GM18858 (cell line): Measurements from ENCODE around the gene TTC7B.

Source experiments
- ATAC-seq: cut with Tn5 transposase; IDR thresholded peaks from one replicate; pipeline ENCODE4 v1.9.1; 2021; ENCODE audit not compliant: unreplicated experiment

The TTC7B gene

DNA sequence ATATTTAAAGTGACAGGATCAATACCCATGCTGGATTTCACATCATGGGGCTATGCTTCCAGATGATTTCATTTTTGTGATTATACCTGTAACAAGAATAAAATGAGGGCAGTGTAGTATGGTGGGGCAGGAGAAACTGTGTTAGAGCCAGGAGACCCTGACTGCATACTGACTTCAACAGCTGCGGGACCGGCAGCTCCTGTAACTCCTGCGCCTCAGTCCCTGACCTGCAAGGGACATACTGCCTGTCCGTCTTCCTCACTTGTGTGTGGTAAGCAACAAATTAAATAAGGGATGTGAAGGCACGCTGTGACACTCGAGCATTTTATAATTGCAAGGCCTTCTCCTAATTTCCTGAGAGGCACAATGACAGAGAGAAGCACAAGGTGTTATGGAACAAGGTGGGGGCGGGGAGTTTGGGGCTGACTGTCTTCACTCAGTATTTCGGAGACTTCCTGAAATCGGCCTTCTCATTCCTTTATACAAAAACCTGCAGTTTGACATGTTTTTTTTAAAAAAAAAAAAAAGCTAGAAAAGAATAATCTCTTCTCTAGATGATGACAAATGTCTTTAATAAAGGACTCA is 164.2 kb downstream of the TTC7B start:
- no peak for ATAC-seq

DNA sequence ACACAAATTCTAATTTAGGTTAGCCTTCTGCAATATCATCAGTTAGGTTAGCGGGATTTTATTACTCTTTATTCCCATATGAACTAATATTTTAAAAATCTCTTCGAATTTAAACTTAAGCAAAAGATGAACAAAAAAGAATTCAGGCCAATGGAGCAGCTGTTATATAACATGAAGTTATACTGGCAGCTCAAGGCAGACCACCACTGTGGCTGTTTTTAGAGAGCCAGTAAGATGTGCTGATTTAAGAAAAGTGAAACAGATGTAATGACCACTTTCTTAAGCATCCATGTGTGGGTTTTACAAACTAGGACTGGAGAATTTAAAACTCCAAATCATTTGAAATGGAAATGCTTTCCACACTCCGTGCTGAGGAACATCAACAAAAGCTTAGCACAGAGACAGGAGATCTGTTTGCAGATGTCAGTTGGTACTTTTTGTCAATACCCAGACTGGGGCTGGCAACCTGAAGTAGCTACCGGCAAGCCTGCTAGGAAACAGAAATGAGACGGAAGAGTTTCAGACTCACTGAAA is 164.9 kb downstream of the TTC7B start:
- ATAC-seq: no peak

- ATAC-seq: no peak
Observed at GRCh38 chr14:90649557-90650135, 166.6 kb downstream of the TTC7B start.

GRCh38 chr14:90649083-90649482 is 167.1 kb downstream of the TTC7B start:
- no peak for ATAC-seq

GRCh38 chr14:90648421-90648820 is 167.8 kb downstream of the TTC7B start:
- no peak for ATAC-seq

GRCh38 chr14:90647473-90648005 is 168.7 kb downstream of the TTC7B start:
- no peak for ATAC-seq

GRCh38 chr14:90645842-90646443 is 170.3 kb downstream of the TTC7B start:
- no peak for ATAC-seq

GRCh38 chr14:90644882-90645281 is 171.3 kb downstream of the TTC7B start:
- ATAC-seq: no peak

DNA sequence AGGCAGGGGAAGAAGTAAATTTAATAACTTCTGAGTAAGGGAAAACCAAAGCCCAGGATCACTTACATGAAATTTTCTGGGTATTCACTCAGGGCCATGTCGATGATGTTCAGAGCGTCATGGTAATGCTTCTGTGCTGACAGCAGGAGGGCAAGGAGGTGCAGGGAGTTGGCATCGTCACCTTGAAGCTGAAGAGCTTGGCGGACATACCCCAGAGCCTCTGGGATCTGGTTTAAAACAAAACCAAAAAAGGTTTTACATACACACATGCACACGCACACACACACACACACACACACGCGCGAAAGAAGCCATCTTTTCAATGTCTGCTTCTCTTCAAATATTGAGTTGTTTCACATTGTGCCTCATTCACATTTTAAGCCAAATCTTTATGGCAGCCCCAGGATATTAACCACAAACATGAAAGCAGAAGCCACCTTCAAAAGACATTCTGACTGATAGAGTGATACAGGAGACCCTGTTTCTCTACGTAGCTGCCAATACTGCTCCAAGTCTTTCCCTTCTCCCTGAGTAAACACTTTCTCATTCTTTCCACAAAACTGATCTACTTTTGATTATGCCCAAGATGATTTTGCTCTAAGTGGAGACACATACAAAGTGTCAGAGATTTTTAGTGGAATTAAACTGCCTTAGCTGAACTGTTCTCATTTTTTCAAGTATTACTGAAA is 172.1 kb downstream of the TTC7B start:
- no peak for ATAC-seq

- ATAC-seq: no peak
Observed at GRCh38 chr14:90642244-90642717, 173.9 kb downstream of the TTC7B start.

GRCh38 chr14:90641615-90642243 is 174.5 kb downstream of the TTC7B start:
- no peak for ATAC-seq

GRCh38 chr14:90641168-90641567 is 175.1 kb downstream of the TTC7B start:
- ATAC-seq: no peak

DNA sequence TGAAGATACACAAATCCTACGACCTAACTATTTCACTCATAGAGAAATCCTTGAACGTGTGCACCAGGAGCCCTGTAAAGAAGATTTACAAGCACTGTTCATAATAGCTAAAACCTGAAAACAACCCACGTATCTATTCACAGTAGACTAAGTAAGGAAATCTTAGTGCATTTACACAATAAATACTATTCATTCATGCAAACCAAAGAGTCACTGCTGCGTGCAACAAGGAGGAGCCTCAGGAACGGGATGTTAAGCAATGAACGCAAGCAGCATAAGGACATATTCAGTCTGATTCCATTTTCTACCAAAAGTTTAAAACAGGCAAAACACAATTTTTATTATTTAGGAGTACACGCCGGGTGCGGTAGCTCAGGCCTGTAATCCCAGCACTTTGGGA is 176.6 kb downstream of the TTC7B start:
- no peak for ATAC-seq

DNA sequence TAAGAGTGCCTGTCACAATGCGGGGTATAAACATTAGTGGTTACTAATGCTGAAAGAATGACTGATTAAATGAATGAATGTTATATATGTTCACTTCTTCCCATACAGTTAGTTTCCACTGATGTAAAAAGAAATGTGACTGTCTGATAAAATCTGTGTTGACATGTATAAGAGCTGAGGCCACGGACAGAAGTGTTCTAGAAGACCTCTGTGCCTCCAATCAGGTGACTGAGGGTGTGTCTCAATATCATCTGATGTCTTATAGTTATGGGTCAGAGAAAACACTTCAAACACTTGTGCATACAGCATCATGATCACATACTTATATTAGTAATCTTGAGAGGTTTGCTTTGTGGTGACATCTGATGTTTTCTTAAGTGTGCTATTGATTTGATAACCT is 183.4 kb downstream of the TTC7B start:
- ATAC-seq: no peak

- ATAC-seq: no peak
Observed at GRCh38 chr14:90632451-90632850, 183.8 kb downstream of the TTC7B start.

GRCh38 chr14:90630171-90630806 is 185.9 kb downstream of the TTC7B start:
- no peak for ATAC-seq

- ATAC-seq: no peak
Observed at GRCh38 chr14:90629471-90629870, 186.8 kb downstream of the TTC7B start.

DNA sequence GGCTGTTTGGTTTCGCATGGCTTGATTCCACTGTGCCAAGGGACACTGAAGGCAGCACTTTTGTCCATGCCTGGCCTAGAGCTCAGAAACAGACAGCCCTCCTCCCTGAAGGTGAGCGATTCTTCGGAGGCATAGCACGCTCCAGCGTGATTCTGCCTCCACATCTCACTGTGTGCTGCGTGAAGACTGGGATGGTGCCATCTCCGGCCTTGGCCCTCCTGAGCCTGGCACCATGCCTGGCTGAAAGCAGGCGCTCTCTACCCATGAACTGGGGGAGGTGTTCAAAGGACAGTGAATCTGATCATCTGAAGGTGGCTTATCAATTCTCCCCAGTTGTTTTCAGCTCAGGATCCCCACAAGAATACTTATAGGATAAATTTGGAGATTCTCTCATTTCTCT is 187.4 kb downstream of the TTC7B start:
- no peak for ATAC-seq

GRCh38 chr14:90627478-90627877 is 188.8 kb downstream of the TTC7B start:
- no peak for ATAC-seq

DNA sequence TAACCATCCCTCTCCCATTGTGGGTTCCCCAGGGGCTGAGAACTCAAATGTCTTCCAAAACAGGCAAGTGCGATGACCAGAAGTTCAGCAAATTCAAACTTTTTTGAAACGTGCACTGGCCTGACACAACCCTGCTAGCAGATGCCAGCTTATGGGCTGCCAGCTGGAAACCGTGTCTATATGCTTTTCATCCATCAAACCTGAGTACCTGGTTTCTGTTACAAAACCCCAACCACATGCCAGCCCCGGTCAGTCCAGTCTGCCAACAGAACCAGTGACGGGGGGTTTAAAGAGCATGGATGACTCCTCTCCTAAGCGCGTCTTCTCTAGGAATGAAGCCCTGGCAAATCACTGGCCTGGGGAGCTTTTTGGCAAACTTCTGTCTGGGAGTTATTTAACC is 189.7 kb downstream of the TTC7B start:
- ATAC-seq: no peak

- no peak for ATAC-seq
Observed at GRCh38 chr14:90625445-90625844, 190.8 kb downstream of the TTC7B start.
